Left forelimb (tissue), 1 donor: Measurements from ENCODE around the gene RDH13.

Experiments used
- DNase-seq: peaks from one replicate; pipeline ENCODE4 v3.0.0-alpha.2; 2018; ENCODE audit warnings: low spot score

The RDH13 gene

GRCh38 chr19:55091955-55092354 lies 29.0 kb upstream of the RDH13 start:
- DNase-seq: no peak

- DNase-seq: no peak
These were observed 28.4 kb upstream of the RDH13 start for GRCh38 chr19:55091126-55091910.

- DNase-seq: no peak
These were observed 27.6 kb upstream of the RDH13 start for GRCh38 chr19:55090564-55090963.

GRCh38 chr19:55089342-55089944 lies 26.5 kb upstream of the RDH13 start:
- DNase-seq: no peak

GRCh38 chr19:55088543-55089341 lies 25.8 kb upstream of the RDH13 start:
- DNase-seq: no peak

GRCh38 chr19:55088021-55088451 lies 25.1 kb upstream of the RDH13 start:
- DNase-seq: no peak

GRCh38 chr19:55087542-55087901 lies 24.6 kb upstream of the RDH13 start:
- no peak for DNase-seq

GRCh38 chr19:55086730-55087541 lies 24.0 kb upstream of the RDH13 start:
- peak; percentile 86 for DNase-seq

- DNase-seq: no peak
These were observed 23.2 kb upstream of the RDH13 start for GRCh38 chr19:55085923-55086715.

- DNase-seq: no peak
These were observed 21.5 kb upstream of the RDH13 start for GRCh38 chr19:55084416-55084815.

- no peak for DNase-seq
These were observed 20.3 kb upstream of the RDH13 start for GRCh38 chr19:55083004-55083850.

GRCh38 chr19:55082020-55082851 lies 19.3 kb upstream of the RDH13 start:
- DNase-seq: no peak

GRCh38 chr19:55081770-55082019 lies 18.7 kb upstream of the RDH13 start:
- no peak for DNase-seq

- DNase-seq: no peak
These were observed 18.2 kb upstream of the RDH13 start for GRCh38 chr19:55080968-55081769.

- no peak for DNase-seq
These were observed 17.4 kb upstream of the RDH13 start for GRCh38 chr19:55080121-55080967.

- no peak for DNase-seq
These were observed 16.6 kb upstream of the RDH13 start for GRCh38 chr19:55079400-55080038.

- no peak for DNase-seq
These were observed 16.0 kb upstream of the RDH13 start for GRCh38 chr19:55078996-55079395.
